ENCODE data around the gene PROCA1.

PROCA1 gene

DNA sequence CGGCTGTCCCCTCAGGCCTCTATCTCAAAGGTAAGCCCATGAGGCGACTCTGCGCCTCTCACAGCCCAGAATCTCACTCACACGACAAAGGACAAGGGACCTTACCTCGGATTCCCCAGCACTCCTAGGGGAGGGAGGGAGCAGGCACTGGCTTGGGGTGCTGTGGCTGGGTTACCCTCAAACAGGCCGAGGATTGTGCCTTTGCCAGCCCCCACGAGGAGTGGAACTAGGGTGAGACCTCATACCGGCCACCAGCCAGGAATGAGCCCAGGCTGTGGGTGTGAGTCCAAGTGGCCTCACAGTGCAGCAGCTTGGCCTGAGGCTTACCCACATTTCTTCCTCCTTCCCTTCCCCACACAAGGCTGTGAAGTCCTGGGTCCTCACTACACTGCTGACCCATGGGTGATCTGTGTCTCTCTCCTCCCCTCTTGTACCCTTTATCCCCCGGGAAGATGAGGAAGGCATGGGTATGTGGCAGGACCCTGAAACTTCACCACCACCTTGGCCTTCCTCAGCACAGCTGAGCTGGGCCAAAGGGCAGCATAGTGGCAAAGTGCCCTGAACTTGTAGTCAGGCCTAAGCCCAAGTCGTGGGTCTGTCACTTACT, 5.9 kb downstream of the PROCA1 start:
- DNase-seq, result no peak

- no peak for DNase-seq
These were observed 6.5 kb downstream of the PROCA1 start for GRCh38 chr17:28705074-28705659.

DNA sequence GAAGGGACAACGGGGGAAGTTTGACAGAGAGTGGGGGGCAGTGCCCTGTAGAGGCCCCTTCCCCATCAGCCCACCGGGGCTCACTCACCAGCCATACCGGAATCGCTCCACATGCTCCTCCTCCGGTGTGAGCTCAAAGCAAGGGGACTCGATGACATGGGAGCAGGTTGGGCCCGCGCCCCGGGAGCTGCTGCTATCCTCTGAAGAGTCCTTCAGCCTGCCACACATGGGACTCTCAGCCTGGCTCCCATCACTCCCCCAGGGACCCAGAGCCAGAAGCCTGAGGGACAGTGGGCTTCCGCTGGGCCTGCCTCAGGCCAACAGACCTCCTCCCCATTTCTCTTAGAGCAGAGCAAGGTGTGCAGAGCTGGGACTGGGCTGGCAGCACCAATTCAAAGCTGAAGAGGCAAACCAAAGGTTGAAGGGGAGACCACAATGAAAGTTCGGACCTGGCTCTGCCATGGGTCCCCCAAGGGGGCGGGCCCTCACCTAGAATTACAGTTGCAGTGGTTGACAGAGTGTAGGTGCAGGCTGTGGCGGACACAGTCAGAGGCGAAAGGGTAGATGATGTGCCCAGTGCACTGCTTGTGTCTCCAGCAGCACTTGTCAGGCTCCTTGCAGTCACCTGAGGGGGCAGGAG, 7.3 kb downstream of the PROCA1 start:
- no peak for DNase-seq

- no peak for DNase-seq
These were observed 8.0 kb downstream of the PROCA1 start for GRCh38 chr17:28703552-28704218.

GRCh38 chr17:28702752-28703150, 8.9 kb downstream of the PROCA1 start:
- DNase-seq, result no peak

DNA sequence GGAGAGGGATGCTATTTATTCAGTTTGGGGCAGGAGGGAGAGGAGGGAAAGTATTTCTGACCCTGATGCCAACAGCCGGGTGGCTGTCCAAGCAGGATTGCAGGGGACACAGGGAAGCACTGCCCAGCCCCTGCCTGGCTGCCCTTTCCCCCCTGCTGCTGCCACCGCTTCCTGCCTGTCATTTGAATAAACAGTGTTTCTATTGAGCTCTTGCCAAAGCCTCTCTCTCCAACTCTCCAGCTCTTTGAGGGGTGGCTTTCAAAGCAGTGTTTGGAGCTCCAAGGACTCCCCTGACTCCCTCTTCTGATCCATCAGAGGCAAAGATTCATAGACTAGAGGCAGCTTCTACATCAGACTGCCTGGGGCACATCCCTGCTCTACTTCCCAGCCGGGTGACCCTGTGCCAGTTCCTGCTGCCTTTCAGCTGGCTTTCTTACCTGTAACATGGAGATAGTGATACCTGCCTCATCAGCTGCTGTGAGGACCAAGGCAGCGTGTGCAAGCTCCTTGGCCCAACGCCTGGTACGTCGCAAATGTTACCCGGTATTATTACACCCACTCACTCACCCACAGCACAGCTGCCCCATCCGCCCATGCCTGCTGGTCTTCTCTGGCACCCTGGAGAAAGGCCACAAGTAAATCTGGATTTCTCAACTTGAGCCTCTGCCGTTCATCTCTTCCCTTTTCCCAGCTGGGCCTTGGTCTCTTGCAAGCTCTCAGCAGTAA, 9.5 kb downstream of the PROCA1 start:
- no peak for DNase-seq

DNA sequence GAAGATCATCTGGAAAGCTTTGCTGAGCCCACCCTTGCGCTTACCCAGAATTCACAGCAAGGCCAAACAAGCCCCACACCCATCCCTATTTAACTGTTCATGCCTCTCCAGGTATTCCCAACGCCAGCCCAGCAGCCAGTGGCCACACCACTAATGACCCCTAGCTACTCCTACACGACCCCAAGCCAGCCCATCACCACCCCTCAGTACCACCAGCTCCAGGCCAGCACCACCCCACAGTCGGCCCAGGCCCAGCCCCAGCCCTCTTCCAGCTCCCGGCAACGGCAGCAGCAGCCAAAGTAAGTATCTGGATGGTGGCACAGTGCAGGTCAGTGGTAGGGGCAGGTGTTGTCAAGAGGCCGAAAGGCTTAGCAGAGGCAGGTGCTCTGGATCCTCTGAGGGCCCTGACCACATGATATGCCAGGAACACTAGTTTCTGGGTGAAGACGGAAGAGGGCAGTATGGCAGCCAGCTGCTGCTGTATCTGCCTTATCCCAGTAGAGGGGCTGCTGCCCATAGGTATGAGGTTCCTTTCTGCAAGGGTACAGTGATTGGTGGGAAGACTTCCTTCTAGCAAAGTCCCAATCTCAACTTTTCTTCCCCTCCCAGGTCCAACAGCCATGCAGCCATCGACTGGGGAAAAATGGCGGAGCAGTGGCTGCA, 10.7 kb downstream of the PROCA1 start:
- no peak for DNase-seq

GRCh38 chr17:28700278-28700677, 11.4 kb downstream of the PROCA1 start:
- DNase-seq, result no peak

DNA sequence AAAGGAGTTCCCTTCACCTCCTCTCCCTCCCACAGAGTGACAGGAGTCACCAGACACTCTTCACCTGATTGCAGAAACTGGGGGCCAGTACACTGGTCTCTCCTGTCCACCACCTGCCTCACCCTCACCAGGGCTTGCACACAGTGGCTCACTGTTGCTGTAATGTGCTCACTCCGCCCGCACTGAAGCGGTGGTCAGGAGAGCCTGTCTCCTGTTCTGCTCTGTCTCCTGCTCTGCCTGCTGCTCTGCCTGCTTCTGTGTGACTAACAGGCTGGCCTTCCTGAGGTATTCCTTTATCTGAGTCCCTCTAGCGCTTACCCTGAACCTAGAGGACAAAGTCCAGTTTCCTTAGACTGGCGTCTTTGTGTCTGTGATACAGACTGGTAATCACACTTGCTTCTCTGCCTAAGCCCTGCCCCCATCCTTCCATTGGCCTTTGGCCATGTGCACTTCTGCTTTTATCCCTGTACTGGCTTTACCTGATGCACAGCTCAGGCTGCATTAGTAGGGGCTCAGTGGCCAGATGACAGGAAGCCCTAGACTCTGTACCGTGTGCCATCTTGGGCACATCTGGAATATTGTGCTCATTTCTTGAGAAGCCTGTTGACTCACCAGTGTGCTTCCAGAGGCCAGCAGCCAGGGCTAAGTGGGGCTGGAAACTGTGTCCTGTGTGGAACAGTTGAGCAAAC, 13.3 kb downstream of the PROCA1 start:
- no peak for DNase-seq

- DNase-seq, result no peak
These were observed 17.8 kb downstream of the PROCA1 start for GRCh38 chr17:28693869-28694268.

DNA sequence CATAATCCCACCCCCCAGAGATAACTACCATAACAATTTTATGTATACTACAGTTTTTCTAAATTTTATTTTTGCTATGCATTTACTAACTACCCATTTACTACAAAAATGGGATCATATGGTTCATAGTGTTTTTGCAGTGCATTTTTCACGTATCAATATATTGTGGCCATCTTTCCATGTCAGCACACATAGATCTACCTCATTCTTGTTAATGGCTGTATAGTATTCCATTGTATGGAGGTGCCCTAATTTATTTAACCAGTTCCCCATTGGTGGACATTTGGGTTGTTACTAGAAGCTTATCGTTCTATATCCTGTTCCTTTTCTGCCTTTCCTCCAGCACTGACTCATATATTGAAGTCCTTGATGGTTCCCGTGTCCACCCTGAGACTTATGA, 22.7 kb downstream of the PROCA1 start:
- no peak for DNase-seq

GRCh38 chr17:28688481-28688880, 23.2 kb downstream of the PROCA1 start:
- DNase-seq, result no peak

DNA sequence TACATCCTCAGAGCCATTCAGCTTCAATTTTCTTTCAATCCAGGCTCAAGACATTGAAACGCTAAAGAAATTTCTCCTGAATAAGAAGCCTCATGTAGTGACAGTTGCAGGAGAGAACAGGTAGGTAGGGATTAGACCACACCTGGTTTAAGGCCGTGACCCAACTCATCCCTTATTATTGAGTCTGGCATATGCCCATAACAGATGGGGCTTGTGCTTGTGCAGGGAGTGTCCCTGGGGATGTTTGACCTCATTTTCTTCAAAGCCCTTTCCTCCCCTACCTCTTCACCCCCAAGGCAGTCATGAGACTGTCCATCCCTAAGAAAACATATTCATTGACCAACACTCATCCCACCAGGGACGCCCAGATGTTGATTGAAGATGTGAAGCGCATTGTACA, 25.4 kb downstream of the PROCA1 start:
- DNase-seq, result no peak

GRCh38 chr17:28685366-28685765, 26.3 kb downstream of the PROCA1 start:
- no peak for DNase-seq

DNA sequence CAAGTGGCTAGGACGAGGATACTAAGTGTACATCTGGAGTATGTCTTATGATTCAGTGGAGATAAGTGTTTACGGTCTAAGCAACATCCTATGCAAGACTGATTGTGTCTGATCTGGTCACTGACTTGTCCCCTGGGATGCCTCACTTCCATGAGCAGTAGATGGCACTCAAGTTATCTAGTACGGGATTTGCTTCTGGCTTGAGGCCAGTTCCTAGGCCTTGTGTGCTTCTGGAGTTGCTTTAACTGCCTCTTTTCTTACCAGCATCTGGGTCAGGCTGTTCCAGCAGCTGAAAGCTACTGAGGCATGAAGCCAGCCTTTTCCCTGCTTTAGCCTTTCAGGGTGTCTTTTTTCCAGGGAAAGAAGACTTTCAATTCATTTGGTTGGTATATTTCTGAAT, 26.7 kb downstream of the PROCA1 start:
- DNase-seq, result no peak

- DNase-seq, result no peak
These were observed 29.0 kb downstream of the PROCA1 start for GRCh38 chr17:28682655-28683054.

GRCh38 chr17:28675980-28676379, 35.7 kb downstream of the PROCA1 start:
- no peak for DNase-seq

DNA sequence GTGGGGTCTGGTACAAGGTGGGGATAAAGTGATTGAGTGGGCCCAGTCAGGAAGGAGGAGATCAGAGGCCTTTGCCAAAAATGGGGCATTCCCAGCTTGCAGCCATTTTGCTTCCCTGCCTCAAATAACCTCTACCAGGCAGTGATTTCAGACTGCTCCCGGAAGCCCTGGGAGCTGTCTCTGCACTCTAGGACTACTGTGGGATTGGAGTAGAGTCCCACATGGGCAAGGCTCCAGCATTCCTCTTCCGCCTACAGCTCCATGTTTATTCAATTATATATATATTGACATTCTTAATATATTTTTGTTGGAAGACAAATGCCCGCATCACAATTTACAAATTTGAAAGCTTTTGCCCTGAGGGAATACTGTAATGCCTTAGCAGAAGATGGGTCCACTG, 36.2 kb downstream of the PROCA1 start:
- no peak for DNase-seq

GRCh38 chr17:28669918-28670317, 41.8 kb downstream of the PROCA1 start:
- DNase-seq, result no peak

GRCh38 chr17:28667870-28668269, 43.8 kb downstream of the PROCA1 start:
- no peak for DNase-seq

DNA sequence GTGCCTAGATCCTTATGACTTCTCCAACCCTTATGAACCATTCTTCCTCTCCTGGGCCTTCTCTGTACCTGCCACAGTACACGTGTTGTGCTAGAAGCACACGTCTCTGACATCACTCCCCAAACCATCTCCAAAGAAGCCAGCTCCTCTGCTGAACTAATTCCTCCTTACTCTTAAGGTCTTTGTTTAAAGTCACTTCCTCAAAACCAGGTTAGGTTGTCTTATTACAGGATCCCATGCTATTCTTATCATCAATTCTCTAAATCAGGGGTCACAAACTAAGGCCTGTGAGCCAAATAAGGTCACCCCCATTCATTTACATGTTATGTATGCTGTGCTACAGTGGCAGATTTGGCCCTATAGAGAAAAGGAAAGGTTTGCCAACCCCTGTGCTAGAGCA, 45.7 kb downstream of the PROCA1 start:
- no peak for DNase-seq

- no peak for DNase-seq
These were observed 48.0 kb downstream of the PROCA1 start for GRCh38 chr17:28663723-28664122.

GRCh38 chr17:28662527-28662829, 49.2 kb downstream of the PROCA1 start:
- DNase-seq, result no peak
